Loucy (cell line): Measurements from ENCODE around the gene RPAP2.

Experiments
- CTCF ChIP-seq: fragments of 200-600 bp; sonication (generic); conservative IDR thresholded peaks from 2 replicates; pipeline ENCODE4 v1.5.1; 2014; ENCODE audit warnings: mild to moderate bottlenecking, antibody characterized with exemption, low read length
- EZH2phosphoT487 ChIP-seq: fragments of 200-600 bp; IDR thresholded peaks from 2 replicates; pipeline ENCODE4 v1.6.1; 2018; ENCODE audit warnings: antibody characterized with exemption, mild to moderate bottlenecking, moderate library complexity, borderline replicate concordance

GRCh38 chr1:92274939-92275338 lies 23.9 kb upstream of the RPAP2 start:
- TF ChIP-seq CTCF: no peak
- no peak for TF ChIP-seq EZH2phosphoT487
